Parathyroid adenoma (tissue), 2 donors: ENCODE measurements around the gene TSHZ2.
"Not testable (repeated sequence)": the region's sequence is repeated elsewhere in the genome, so short reads cannot be mapped to it uniquely, and the experiment has no call there.

ENCODE experiments used
- H2AFZ ChIP-seq: fragments of 300-600 bp; sonication (generic); one replicate; pipeline ENCODE4 v1.7.0; 2017; ENCODE audit warnings: antibody characterized with exemption, mild to moderate bottlenecking
- H3K27ac ChIP-seq: fragments of 300-600 bp; sonication (generic); one replicate; pipeline ENCODE4 v1.7.0; 2017
- H3K27me3 ChIP-seq: fragments of 300-600 bp; sonication (generic); one replicate; pipeline ENCODE4 v1.7.0; 2017; ENCODE audit warnings: low read length; ENCODE audit not compliant: control insufficient read depth, insufficient read depth
- H3K36me3 ChIP-seq: fragments of 300-600 bp; sonication (generic); one replicate; pipeline ENCODE4 v1.7.0; 2017; ENCODE audit warnings: low read length; ENCODE audit not compliant: control insufficient read depth, insufficient read depth
- H3K4me1 ChIP-seq: fragments of 300-600 bp; sonication (generic); one replicate; pipeline ENCODE4 v1.7.0; 2017; ENCODE audit warnings: control low read depth
- H3K4me2 ChIP-seq: fragments of 300-600 bp; sonication (generic); one replicate; pipeline ENCODE4 v1.7.0; 2017; ENCODE audit warnings: low read length
- H3K4me3 ChIP-seq: fragments of 300-600 bp; sonication (generic); one replicate; pipeline ENCODE4 v1.7.0; 2017; ENCODE audit warnings: low read depth, low read length
- H3K79me2 ChIP-seq: fragments of 300-600 bp; sonication (generic); one replicate; pipeline ENCODE4 v1.7.0; 2017; ENCODE audit warnings: control low read depth
- H3K9ac ChIP-seq: fragments of 300-600 bp; sonication (generic); one replicate; pipeline ENCODE4 v1.7.0; 2017; ENCODE audit warnings: mild to moderate bottlenecking
- H3K9me3 ChIP-seq: fragments of 300-600 bp; sonication (generic); one replicate; pipeline ENCODE4 v1.7.0; 2017; ENCODE audit warnings: low read length; ENCODE audit not compliant: control insufficient read depth
- CTCF ChIP-seq: fragments of 300-600 bp; sonication (generic); IDR thresholded peaks from one replicate; pipeline ENCODE4 v1.7.0; 2017; ENCODE audit warnings: antibody characterized with exemption, mild to moderate bottlenecking
- donor health status: primary hyperparathyroidism.

The TSHZ2 gene

DNA sequence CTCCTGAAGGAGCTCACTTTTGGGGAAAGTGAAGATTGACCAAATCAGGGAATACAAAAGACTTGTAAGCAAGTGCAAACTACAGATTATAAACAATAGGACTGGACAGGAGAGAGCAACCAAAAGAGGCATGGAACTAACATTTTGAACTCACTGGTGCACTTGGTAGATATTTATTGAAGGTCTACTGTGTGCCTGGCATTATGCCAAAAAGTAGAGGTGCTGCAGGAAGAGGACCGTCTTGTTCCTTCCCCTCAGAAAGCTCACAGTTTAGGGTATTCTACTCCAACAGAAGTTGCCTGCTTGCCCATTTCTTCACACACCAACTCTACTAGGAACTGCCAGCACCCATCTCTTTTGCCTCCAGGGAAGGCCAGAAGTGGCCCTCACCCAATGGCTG is 10.0 kb upstream of the TSHZ2 start:
- no peak overlapping the region for H3K4me3 ChIP-seq
- H3K27ac ChIP-seq = no peak overlapping the region
- no peaks in the 10 kb centered on the region for H3K9me3 ChIP-seq
- H3K79me2 ChIP-seq = no peaks in the 10 kb centered on the region
- no peak overlapping the region for H2AFZ ChIP-seq
- H3K27me3 ChIP-seq = no peaks in the 10 kb centered on the region
- no peaks in the 10 kb centered on the region for H3K36me3 ChIP-seq
- H3K9ac ChIP-seq = no peak overlapping the region
- H3K4me1 ChIP-seq = no peaks in the 10 kb centered on the region
- no peak for TF ChIP-seq CTCF
- H3K4me2 ChIP-seq = no peak overlapping the region

DNA sequence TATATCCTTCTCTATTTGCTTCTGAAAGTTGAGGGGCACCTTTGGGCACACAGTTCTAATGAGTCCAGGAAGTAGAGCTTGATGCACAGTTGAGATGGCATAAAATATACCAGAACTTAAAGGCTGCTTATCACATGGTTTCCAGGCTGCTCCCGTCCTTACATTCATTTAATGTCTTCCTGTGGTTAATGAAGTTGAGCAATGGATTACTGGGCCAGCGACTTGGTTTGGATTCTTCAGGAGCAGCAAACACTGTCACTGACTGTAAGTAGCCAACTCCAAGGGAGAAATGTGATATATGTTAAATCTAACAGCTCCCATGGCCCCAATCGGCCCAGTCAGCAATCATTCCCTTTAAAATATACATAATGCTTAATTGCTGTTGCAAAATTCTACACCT is 9.0 kb upstream of the TSHZ2 start:
- no peak for TF ChIP-seq CTCF
- no peak overlapping the region for H3K4me3 ChIP-seq

GRCh38 chr20:52964131-52964530 is 8.0 kb upstream of the TSHZ2 start:
- TF ChIP-seq CTCF = no peak
- H3K36me3 ChIP-seq = no peaks in the 10 kb centered on the region
- H3K4me1 ChIP-seq = no peaks in the 10 kb centered on the region
- H3K4me2 ChIP-seq = no peak overlapping the region
- no peaks in the 10 kb centered on the region for H3K9me3 ChIP-seq
- no peaks in the 10 kb centered on the region for H3K27me3 ChIP-seq
- H3K27ac ChIP-seq = no peak overlapping the region
- no peak overlapping the region for H3K4me3 ChIP-seq
- H3K9ac ChIP-seq = no peak overlapping the region
- H3K79me2 ChIP-seq = no peaks in the 10 kb centered on the region
- H2AFZ ChIP-seq = no peak overlapping the region

More for the DNA sequence above, 9.0 kb upstream of the TSHZ2 start:
- H3K27ac ChIP-seq = no peak overlapping the region
- no peak overlapping the region for H2AFZ ChIP-seq
- no peak overlapping the region for H3K9ac ChIP-seq
- no peaks in the 10 kb centered on the region for H3K79me2 ChIP-seq
- no peaks in the 10 kb centered on the region for H3K4me1 ChIP-seq
- H3K4me2 ChIP-seq = no peak overlapping the region
- H3K9me3 ChIP-seq = no peaks in the 10 kb centered on the region
- no peaks in the 10 kb centered on the region for H3K27me3 ChIP-seq
- no peaks in the 10 kb centered on the region for H3K36me3 ChIP-seq

DNA sequence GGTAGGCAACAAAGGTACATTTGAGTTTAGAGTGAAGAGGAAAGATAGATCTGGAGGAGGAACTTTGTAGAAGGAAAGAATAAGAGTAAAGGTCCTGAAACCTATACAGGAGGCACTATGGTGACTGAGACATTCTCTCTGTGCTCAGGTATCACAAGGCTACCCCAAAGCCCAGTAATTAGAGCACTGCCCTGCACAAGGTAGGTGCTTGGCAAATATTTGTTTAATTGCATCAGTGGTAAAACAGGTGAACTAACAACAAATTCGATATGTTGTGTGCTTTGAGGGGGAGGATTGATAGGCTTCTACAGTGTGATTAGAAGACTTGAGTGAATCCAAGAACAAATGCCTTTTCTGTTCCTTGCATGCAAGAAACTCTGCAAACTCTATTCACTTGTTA is 6.8 kb upstream of the TSHZ2 start:
- Histone ChIP-seq H3K9me3 (no peaks in the 10 kb centered on the region), H3K36me3 (no peaks in the 10 kb centered on the region), H3K9ac (no peak overlapping the region), H3K4me1 (no peaks in the 10 kb centered on the region), H2AFZ (no peak overlapping the region), H3K79me2 (no peaks in the 10 kb centered on the region), H3K4me3 (no peak overlapping the region), H3K27ac (no peak overlapping the region), H3K4me2 (no peak overlapping the region), H3K27me3 (no peaks in the 10 kb centered on the region)
- no peak for TF ChIP-seq CTCF

GRCh38 chr20:52965819-52966218 is 6.3 kb upstream of the TSHZ2 start:
- H3K9me3 ChIP-seq = no peaks in the 10 kb centered on the region
- H3K79me2 ChIP-seq = no peaks in the 10 kb centered on the region
- no peak overlapping the region for H3K9ac ChIP-seq
- H3K27me3 ChIP-seq = no peaks in the 10 kb centered on the region
- no peaks in the 10 kb centered on the region for H3K36me3 ChIP-seq
- H3K4me3 ChIP-seq = no peak overlapping the region
- no peak overlapping the region for H2AFZ ChIP-seq
- no peak overlapping the region for H3K4me2 ChIP-seq
- TF ChIP-seq CTCF = no peak
- H3K4me1 ChIP-seq = no peaks in the 10 kb centered on the region
- no peak overlapping the region for H3K27ac ChIP-seq

DNA sequence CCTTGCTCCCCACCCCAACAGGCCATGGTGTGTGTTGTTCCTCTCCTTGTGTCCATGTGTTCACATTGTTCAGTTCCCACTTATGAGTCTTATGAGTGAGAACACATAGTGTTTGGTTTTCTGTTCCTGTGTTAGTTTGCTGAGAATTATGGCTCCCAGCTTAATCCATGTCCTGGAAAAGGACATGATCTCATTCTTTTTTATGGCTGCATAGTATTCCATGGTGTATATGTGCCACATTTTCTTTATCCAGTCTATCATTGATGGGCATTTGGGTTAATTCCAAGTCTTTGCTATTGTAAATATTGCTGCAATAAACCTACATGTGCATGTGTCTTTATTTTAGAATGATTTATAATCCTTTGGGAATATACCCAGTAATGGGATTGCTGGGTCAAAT is 5.6 kb upstream of the TSHZ2 start:
- H3K4me1 ChIP-seq, H2AFZ ChIP-seq, H3K79me2 ChIP-seq, H3K9ac ChIP-seq, H3K27me3 ChIP-seq, H3K36me3 ChIP-seq, H3K9me3 ChIP-seq, H3K4me2 ChIP-seq, H3K4me3 ChIP-seq, H3K27ac ChIP-seq: not testable (repeated sequence)
